Measurements from ENCODE around the gene RAB31.

DNA sequence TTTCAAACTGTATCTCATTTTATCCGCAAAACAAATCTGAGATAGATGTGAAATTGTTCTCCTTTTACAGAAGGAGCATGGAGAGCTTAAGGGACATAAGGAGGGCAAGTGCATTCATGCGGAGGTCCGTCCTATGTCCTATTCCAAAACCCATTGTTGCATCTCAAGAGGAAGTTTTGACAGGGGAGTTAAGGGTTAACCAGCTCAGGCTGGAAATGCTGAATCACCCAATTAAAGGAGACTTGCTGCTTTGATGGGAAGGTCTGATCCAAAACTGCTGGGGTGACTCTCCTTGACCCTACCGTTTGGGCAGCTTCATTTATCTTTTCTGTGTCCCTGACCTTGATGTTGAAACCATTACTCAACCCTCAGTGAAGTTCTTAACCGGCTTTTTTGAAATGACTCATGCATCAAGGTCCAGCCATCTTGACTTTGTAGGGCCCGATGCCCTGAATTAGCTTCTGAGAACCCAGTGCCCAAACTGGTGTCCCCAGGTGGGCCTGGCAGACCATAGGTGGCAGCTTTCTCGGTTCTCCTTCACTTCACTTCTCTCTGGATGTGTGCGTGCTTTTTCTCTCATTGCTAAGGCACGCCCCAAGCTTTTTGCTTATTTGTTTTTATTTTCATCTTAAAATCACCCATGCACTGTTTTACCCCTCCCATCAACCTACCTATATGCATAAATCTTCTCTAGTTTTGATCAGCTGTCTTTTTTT, 161.8 kb downstream of the RAB31 start:
- TF ChIP-seq CTCF (IDR thresholded peaks at IDR 0.05) = no peak
- TF ChIP-seq POLR2A (IDR thresholded peaks at IDR 0.05) = no peak
